Thymus (tissue), 11 donors: Measurements from ENCODE around the gene SDHAF2. TPM values are rescaled to one million over a fixed set of nuclear protein-coding genes. Genes with fewer than 3 reads are reported as not detected.

Experiments used
- DNase-seq, 9 donors: peaks; one replicate each; pipeline ENCODE4 v3.0.0-alpha.2; 2013; ENCODE audit warnings: low spot score in 9 of 9, low read depth in 6 of 9, missing footprints in 1 of 9
- H3K27ac ChIP-seq, 2 donors: one replicate each; pipeline ENCODE4 v1.5.1; 2013; ENCODE audit warnings: control low read depth in 1 of 2, low read depth in 1 of 2, low read length in 1 of 2, mild to moderate bottlenecking in 1 of 2, moderate library complexity in 1 of 2
- H3K27me3 ChIP-seq, 2 donors: one replicate each; pipeline ENCODE4 v1.5.1; 2013; ENCODE audit warnings: low read length in 1 of 2; ENCODE audit not compliant: control insufficient read depth in 2 of 2, insufficient read depth in 1 of 2
- H3K36me3 ChIP-seq, 2 donors: one replicate each; pipeline ENCODE4 v1.5.1; 2013; ENCODE audit warnings: low read length in 1 of 2, mild to moderate bottlenecking in 1 of 2, moderate library complexity in 1 of 2; ENCODE audit not compliant: control insufficient read depth in 2 of 2, insufficient read depth in 2 of 2
- H3K4me1 ChIP-seq, 2 donors: one replicate each; pipeline ENCODE4 v1.5.1; 2013; ENCODE audit warnings: low read length in 2 of 2; ENCODE audit not compliant: control insufficient read depth in 2 of 2, insufficient read depth in 2 of 2
- H3K4me3 ChIP-seq, 2 donors: one replicate each; pipeline ENCODE4 v1.5.1; 2013; ENCODE audit warnings: low read length in 2 of 2, control low read depth in 1 of 2, mild to moderate bottlenecking in 1 of 2
- H3K9me3 ChIP-seq, 2 donors: one replicate each; pipeline ENCODE4 v1.5.1; 2013; ENCODE audit warnings: low read length in 1 of 2, mild to moderate bottlenecking in 1 of 2; ENCODE audit not compliant: control insufficient read depth in 2 of 2, insufficient read depth in 1 of 2
- whole genome bisulfite sequencing: extraction: QIAGEN DNeasy Blood & Tissue Kit; methylation state at CpG from one replicate; pipeline ENCODE4 v1.1.7; 2013; 5-methylcytosine and 5-hydroxymethylcytosine counted together
- polyA plus RNA-seq: library from polyadenylated mRNA; stranded (reverse); fragments of 200-250 nt; gene quantifications from one replicate; pipeline ENCODE4 v1.2.3, GENCODE V29; 2013
- total RNA-seq: library from RNA; stranded (reverse); fragments of 120-200 nt; gene quantifications from one replicate; pipeline ENCODE4 v1.2.4, GENCODE V29; 2013
- donor health status: healthy.

SDHAF2 gene
- total and polyA plus RNA-seq, 2 donors, result 34.8 to 59.9 TPM

DNA sequence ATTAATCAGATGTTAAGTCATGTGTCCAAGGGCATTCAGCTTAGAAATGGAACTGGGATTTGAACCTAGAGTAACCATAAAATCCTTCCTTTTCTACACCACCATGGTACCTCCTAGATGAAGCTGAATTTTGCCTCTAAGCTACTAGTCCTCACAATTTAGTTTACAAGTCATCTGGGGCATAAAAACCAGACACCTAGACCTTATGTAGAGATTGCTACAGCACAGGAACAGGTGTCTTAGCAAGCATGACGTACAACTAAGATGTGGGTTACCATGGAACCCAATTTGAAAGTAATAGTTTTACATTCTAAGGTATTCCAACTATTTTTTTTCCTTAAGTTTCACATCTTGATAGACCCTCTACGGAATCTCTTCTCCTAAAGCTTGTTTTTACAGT, 28.4 kb upstream of the SDHAF2 start:
- no peak overlapping the region for H3K4me3 ChIP-seq
- no peaks in the 10 kb centered on the region for H3K4me1 ChIP-seq
- no peak for DNase-seq
- no peaks in the 10 kb centered on the region for H3K27me3 ChIP-seq
- 98% methylated on average over 2 of the region's 2 CpGs for WGBS
- peaks cover 52 to 56% of the 10 kb centered on the region in 2 donors for H3K36me3 ChIP-seq
- H3K27ac ChIP-seq, result no peak overlapping the region
- H3K9me3 ChIP-seq, result no peaks in the 10 kb centered on the region

- WGBS, result 100% methylated on average over 1 of the region's 1 CpG
- Histone ChIP-seq H3K4me3 (no peak overlapping the region), H3K36me3 (peaks cover 58 to 76% of the 10 kb centered on the region in 2 donors), H3K9me3 (no peaks in the 10 kb centered on the region), H3K27ac (no peak overlapping the region), H3K4me1 (no peaks in the 10 kb centered on the region), H3K27me3 (no peaks in the 10 kb centered on the region)
- DNase-seq, result no peak
Measured at GRCh38 chr11:61403658-61404057, 26.3 kb upstream of the SDHAF2 start.

DNA sequence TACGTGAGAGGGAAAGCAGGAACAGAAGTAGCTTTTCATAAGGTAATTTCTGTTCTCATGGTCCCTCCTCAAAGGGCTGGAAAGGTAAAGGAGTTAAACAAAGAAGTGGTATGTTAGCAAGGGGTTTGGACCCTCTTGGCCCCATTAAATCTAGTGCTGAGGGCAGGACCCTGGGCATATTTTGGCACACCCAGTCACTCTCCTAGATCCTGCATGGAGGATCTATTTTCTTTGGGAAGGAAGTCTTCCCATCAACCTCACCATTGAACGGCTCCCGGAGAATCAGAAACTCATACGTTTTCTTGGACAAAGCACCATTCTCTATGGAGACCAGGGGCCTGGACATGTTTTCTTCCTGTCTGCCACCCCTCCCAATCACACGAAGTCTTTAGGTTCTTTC, 25.8 kb upstream of the SDHAF2 start:
- Histone ChIP-seq H3K27me3 (no peaks in the 10 kb centered on the region), H3K9me3 (no peaks in the 10 kb centered on the region), H3K4me3 (no peak overlapping the region), H3K27ac (no peak overlapping the region), H3K4me1 (no peaks in the 10 kb centered on the region), H3K36me3 (peaks cover 63 to 78% of the 10 kb centered on the region in 2 donors)
- WGBS, result 98% methylated on average over 5 of the region's 5 CpGs
- DNase-seq, result no peak

- Histone ChIP-seq H3K27ac (no peak overlapping the region), H3K27me3 (no peaks in the 10 kb centered on the region), H3K4me1 (no peaks in the 10 kb centered on the region), H3K4me3 (no peak overlapping the region), H3K36me3 (peaks cover 66 to 83% of the 10 kb centered on the region in 2 donors), H3K9me3 (no peaks in the 10 kb centered on the region)
- no peak for DNase-seq
- WGBS, result 98% methylated on average over 4 of the region's 4 CpGs
Measured at GRCh38 chr11:61404641-61405040, 25.3 kb upstream of the SDHAF2 start.

- Histone ChIP-seq H3K36me3 (peaks cover 75 to 92% of the 10 kb centered on the region in 2 donors), H3K4me3 (no peak overlapping the region), H3K27ac (no peak overlapping the region), H3K9me3 (no peaks in the 10 kb centered on the region), H3K4me1 (no peaks in the 10 kb centered on the region), H3K27me3 (no peaks in the 10 kb centered on the region)
- no peak for DNase-seq
- 97% methylated on average over 2 of the region's 2 CpGs for WGBS
Measured at GRCh38 chr11:61406067-61406466, 23.9 kb upstream of the SDHAF2 start.

GRCh38 chr11:61406991-61407728, 22.8 kb upstream of the SDHAF2 start:
- H3K36me3 ChIP-seq, result peaks cover 77 to 94% of the 10 kb centered on the region in 2 donors
- H3K9me3 ChIP-seq, result no peaks in the 10 kb centered on the region
- H3K27me3 ChIP-seq, result no peaks in the 10 kb centered on the region
- H3K4me1 ChIP-seq, result no peaks in the 10 kb centered on the region
- no peak overlapping the region for H3K4me3 ChIP-seq
- no peak for DNase-seq
- H3K27ac ChIP-seq, result no peak overlapping the region
- WGBS, result 98% methylated on average over 5 of the region's 5 CpGs

- 87% methylated on average over 9 of the region's 9 CpGs for WGBS
- Histone ChIP-seq H3K4me3 (no peak overlapping the region), H3K9me3 (no peaks in the 10 kb centered on the region), H3K4me1 (no peaks in the 10 kb centered on the region), H3K36me3 (peaks cover 82 to 95% of the 10 kb centered on the region in 2 donors), H3K27ac (no peak overlapping the region), H3K27me3 (no peaks in the 10 kb centered on the region)
- DNase-seq, result no peak
Measured at GRCh38 chr11:61411589-61411988, 18.3 kb upstream of the SDHAF2 start.

DNA sequence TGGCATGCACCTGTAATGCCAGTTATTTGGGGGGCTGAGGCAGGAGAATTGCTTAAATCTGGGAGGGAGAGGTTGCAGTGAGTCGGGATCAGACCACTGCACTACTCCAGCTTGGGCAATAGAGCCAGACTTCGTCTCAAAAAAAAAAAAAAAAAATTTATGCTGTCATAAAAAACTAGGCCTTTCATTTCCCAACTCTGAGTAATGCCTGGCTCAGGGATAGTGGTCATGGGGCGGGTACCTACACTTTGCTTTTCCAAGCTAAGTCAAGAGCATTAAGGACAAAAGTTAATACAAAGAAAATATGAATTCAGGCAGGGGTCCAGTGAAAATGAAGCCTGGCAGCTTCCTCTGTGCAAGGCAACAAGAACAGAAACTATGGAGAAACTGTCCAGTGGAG, 16.4 kb upstream of the SDHAF2 start:
- H3K4me3 ChIP-seq, result no peak overlapping the region
- H3K36me3 ChIP-seq, result peaks cover 88 to 95% of the 10 kb centered on the region in 2 donors
- no peaks in the 10 kb centered on the region for H3K9me3 ChIP-seq
- no peaks in the 10 kb centered on the region for H3K4me1 ChIP-seq
- no peak overlapping the region for H3K27ac ChIP-seq
- WGBS, result 97% methylated on average over 3 of the region's 3 CpGs
- DNase-seq, result no peak
- H3K27me3 ChIP-seq, result no peaks in the 10 kb centered on the region

- H3K36me3 ChIP-seq, result peaks cover 89 to 97% of the 10 kb centered on the region in 2 donors
- H3K27ac ChIP-seq, result no peak overlapping the region
- H3K4me1 ChIP-seq, result no peaks in the 10 kb centered on the region
- H3K27me3 ChIP-seq, result no peaks in the 10 kb centered on the region
- no peak for DNase-seq
- no peaks in the 10 kb centered on the region for H3K9me3 ChIP-seq
- 92% methylated on average over 2 of the region's 2 CpGs for WGBS
- no peak overlapping the region for H3K4me3 ChIP-seq
Measured at GRCh38 chr11:61414547-61414946, 15.4 kb upstream of the SDHAF2 start.
